Activated effector memory CD4-positive, alpha-beta T cell treated with Interleukin-2 at 50 U/mL for 16 hours (primary cell): ENCODE data around the gene UQCC3.
"Not testable (repeated sequence)": the region's sequence is repeated elsewhere in the genome, so short reads cannot be mapped to it uniquely, and the experiment has no call there.

Experiments
- DNase-seq: peaks from one replicate; pipeline ENCODE4 v3.0.0-alpha.2; 2020

UQCC3 gene

GRCh38 chr11:62671608-62672389 is at the start of gene UQCC3, which contains the start of gene LBHD1:
TSS of gene UQCC3 (plus strand) at chr11:62671673. CDS start at chr11:62671746, 73 bp downstream.
TSS of gene LBHD1 (minus strand) at chr11:62672267. CDS start at chr11:62670031, 2,236 bp downstream.
- DNase-seq, result peak; percentile 69

DNA sequence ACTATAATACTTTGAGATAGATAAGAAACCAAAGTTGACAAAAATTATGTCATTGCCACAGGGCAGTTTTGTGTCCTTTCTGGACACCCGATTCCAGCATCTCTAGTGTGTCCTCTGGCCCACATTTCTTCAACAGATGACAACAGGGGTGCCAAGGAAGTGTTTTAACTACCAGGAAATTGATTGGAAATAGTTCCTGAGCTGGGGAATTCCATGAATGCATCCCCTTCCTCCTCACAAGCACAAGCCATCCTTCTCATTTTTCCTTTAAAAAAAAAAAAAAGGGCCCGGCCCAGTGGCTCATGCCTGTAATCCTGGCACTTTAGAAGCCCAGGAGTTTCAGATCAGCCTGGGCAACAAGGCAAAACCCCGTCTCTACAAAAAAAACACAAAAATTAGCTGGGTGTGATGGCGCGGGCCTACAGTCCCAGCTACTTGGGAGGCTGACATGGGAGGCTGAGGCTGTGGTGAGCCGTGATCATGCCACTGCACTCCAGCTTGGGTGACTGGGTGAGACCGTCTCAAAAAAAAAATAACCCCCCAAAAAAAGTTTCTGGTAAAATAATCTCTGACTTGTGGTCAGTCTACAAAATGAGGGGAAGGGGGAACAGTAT is 48.9 kb upstream of the UQCC3 start:
- DNase-seq, result no peak

- no peak for DNase-seq
These were observed 43.8 kb upstream of the UQCC3 start for GRCh38 chr11:62627713-62628112.

GRCh38 chr11:62632492-62632891 is 39.0 kb upstream of the UQCC3 start:
- no peak for DNase-seq

DNA sequence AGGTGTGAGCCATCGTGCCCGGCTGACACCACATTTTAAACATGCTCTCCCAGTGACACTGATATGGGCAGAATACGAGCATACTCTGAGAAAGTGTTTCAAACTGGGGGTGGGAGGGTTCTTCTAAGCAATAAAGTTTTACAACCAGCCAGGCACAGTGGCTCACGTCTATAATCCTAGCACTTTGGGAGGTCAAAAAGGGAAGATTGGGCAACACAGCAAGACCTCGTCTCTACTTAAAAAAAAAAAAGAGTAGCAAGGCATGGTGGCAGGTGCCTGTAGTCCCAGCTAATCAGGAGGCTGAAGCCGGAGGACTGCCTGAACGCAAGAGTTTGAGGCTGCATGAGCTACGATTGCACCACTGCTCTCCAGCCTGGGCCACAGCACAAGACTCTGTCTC is 27.3 kb upstream of the UQCC3 start:
- no peak for DNase-seq

DNA sequence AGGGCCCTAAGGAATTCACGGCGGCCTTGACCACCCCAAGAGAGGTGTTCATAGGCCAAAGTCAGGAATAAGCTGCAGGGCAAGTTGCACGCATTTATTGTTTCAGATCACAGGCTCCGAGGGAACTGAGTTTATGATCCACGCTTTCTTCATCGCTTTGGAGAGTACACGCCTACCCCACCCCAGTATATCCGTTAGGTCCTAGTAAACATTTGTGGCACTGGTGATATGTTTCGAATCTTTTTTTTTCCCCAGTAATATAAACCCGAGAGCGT is 25.9 kb upstream of the UQCC3 start:
- no peak for DNase-seq

- peak; percentile 98 for DNase-seq
These were observed 25.3 kb upstream of the UQCC3 start, which contains the start of gene GANAB for GRCh38 chr11:62645946-62646824. TSS of gene GANAB (minus strand) at chr11:62646613. CDS start at chr11:62646599, 14 bp downstream.

DNA sequence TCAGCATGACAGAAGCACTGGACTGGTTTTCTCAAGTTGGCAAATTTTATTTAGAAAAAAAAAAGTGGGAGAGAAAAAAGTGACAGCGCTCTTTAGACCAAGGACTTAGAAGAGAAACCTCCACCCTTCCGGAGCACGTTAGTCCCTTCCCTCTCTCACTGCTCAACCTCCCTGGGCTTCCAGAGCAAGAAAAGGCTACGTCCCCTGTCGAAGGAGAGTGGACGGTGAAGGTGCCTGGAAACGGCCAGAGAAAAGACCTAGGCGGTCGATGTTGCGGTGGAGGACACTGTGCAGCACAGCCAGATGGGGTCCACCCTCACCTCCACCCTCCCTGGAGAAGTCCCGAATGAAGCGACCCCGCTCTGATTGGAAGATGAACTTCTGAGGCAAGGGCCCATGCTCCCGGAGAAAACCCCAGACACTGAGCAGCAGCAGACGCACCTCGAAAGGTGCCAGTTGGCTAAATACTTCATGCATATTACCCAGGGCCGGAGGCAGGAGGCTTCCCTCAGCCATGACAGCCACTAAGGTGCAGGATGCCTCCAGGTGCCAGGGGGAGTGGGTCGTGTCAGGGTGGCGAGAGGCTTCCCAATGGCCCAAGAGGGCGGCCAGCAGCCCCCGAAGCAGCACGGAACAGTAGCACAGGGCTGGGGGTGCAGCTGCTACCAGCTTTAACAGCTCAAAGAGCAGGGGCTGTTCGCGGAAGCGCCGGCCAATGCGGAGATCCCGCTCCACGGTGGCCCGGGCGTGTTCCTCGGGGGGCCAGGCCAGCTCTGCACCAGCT is 24.5 kb upstream of the UQCC3 start:
- DNase-seq, result no peak

DNA sequence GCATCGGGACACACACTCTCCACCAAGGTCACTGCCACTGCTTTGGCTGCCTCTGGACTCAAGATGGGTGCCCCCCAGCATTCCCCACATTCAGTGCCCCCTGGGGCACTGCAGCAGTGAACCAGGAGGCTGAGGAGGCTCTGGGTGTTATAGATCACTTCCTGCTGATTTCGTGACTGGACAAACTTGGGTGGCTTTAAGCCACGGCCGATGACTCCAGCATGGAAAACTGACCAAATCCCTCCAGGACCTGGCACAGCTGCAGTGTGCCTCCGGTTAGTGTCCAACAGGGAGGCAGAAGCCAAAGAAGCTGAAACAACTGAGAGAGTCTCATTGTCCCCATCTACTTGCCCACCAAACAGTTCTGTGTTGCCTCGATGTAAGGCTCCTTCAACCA is 23.9 kb upstream of the UQCC3 start:
- no peak for DNase-seq

DNA sequence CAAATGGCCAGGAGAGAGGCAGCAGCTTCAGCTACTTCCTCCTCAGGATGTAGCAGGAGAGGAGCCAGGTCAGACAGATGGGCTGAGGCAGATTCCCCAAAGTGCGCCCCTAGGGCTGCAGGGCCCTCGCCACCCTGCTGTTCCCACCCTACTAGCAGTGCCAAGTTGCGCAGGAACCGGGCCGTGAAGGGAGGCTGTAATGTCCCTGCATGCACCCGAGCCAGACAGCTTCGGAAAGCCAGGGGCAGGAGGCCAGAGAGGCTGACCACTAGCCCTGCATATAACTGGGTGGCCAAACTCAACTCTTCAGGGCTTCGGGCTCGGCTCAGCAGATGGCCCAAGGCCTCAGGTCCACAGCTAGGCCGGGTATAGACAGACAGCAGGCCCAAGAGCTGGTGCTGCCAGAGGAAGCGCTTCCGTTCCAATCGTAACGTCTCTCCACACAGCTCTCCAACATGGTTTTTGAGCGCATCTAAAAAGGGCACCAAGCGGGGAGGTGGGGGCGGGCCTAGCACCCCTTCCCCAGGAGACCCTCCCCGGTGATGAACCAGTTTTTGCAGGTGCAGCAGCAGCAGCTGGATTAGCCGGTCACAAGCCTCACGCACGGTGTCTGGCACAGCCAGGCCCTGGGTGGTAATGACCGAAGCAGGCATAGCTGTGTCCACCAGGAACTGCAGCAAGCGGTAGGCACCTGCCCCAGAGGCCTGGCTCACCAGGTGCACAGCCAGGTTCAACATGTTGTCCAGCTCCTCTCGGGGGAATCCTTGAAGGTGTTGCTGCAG is 23.1 kb upstream of the UQCC3 start:
- DNase-seq, result no peak

DNA sequence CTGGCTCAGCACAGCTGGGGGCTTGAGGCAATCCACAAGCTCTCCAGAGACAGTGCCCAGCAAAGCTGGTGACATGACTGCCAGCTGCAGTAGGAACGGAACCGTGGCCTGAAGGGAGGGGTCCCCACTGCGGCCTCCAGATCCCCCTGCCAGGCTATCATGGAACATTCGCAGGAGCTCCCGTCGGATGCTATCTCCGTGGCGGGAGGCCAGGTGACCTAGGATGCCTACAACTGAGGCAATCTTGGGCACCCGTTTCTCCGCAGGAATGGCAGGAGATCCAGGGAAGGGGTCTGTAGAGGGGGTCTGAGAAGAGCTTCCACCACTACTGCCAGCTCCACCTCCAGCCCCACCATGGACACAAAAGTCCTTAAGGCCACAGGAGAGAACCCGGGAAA is 22.5 kb upstream of the UQCC3 start:
- DNase-seq, result no peak

GRCh38 chr11:62649486-62649885 is 22.0 kb upstream of the UQCC3 start:
- DNase-seq, result no peak

DNA sequence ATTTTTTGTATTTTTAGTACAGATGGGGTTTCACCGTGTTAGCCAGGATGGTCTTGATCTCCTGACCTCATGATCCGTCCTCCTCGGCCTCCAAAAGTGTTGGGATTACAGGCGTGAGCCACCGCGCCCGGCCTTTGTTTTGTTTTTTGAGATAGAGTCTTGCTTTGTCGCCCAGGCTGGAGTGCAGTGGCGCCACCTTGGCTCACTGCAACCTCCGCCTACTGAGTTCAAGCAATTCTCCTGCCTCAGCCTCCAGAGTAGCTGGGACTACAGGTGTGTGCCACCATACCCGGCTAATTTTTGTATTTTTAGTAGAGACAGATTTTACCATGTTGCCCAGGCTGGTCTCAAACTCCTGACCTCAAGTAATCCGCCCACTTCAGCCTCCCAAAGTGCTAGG is 21.2 kb upstream of the UQCC3 start:
- not testable (repeated sequence) for DNase-seq

- DNase-seq, result no peak
These were observed 19.1 kb upstream of the UQCC3 start for GRCh38 chr11:62652161-62653006.

DNA sequence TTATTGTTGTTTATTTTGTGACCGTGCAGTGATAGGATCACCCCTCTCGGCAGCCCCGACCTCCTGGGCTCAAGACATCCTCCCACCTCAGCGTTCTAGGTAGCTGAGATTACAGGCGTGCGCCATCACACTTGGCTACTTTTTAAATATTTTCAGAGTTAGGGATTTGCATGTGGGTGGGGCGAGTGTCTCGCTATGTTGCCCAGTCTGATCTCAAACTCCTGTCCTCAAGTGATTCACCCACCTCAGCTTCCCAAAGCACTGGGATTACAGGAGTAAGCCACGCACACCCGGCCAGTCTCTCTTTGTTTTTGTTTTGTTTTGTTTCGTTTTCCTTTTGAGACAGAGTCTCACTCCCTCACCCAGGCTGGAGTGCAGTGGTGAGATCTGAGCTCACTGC is 17.2 kb upstream of the UQCC3 start:
- no peak for DNase-seq

- no peak for DNase-seq
These were observed 14.6 kb upstream of the UQCC3 start for GRCh38 chr11:62656796-62657429.

DNA sequence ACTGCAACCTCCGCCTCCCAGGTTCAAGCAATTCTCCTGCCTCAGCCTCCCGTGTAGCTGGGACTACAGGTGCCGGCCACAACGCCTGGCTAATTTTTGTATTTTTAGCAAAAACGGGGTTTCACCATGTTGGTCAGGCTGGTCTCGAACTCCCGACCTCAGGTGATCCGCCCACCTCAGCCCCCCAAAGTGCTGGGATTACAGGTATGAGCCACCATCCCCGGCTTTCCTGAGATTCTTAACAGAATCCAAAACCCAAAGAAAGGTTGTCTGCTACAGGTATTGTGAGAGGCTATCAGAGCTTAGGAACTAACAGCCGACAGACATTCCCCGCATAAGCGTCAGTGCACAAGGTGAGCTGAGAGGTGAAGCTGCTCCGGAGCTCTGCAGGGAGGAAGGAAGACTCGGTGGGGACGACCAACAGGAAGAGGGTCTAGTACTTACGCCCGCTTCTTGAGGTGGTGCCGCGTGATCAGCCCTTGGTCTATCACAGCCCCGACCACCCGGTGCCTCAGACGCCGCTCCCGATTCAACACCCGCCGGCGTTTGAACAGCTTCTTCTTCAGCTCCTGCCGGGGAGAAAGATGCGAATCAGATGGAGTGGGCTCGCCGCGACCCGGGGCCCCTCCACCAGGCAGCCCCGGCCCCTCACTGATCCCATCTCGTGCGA is 6.9 kb upstream of the UQCC3 start:
- DNase-seq, result no peak

DNA sequence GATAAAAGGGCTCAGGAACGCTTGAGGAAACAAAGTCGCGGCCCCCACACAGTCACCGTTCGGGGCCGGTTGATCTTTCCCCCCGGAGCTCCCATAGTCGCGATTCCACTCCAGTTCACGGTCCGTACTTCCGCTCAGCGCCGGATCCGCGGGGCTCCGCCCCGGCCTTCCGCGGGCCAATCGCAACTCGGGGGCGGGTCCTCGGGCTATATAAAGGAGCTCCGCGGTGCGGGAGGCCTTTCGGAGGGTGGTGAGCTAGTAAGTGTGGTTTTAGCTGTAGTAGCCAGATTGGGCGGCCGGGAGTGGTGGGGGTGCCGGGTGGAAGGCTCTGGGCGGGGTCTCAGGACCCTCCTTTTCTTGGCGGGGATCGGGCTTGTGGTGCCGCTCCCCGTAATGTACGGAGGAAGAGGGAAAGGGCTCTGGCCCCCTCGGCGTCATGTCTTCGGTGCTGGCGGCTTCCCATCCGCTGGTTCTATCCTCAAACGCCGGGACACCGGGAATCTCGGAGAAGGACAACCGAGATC is 6.3 kb upstream of the UQCC3 start, which contains the start of the genes C11orf98 and CSKMT:
C11orf98 (minus strand) TSS at position 136 of the 524 bp plus-strand sequence; CDS start at position 95, 41 bp downstream.
CSKMT (plus strand) TSS at position 238 of the 524 bp plus-strand sequence. CDS start 568 bp downstream, outside the sequence.
- DNase-seq, result peak; percentile 95

DNA sequence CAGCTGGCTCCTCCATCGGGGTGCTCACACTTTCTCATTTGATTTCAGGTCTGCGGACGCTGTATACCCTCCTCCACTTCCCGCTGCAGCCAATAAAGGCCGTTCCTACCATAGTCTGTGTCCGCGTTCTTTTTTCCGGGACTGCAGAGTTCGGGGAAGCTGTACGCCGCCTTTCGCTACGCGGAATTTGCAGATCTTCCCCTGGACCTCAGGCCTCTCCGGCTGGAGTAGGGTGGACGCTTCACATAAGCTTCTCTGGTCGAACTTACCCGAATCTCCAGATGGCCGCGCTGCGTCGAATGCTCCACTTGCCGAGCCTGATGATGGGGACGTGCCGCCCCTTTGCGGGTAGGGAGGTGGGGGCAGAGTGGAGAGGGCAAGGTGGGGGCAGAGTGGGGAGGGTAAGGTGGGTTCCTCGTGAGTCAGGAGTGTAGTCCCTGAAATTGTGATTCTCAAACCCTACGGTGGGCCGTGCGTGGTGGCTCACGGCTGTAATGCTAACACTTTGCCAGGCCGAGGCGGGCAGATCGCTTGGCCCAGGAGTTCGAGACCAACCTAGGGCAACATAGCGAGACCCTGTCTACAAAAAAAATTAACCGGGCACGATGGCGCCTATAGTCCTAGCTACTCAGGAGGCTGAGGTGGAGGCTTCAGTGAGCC is 5.7 kb upstream of the UQCC3 start:
- DNase-seq, result peak; percentile 48
